Chondrocyte (in vitro differentiated cells): ENCODE measurements around the gene ASTN2. TPM values are rescaled to one million over a fixed set of nuclear protein-coding genes. Genes with fewer than 3 reads are reported as not detected.

Experiments
- DNase-seq: peaks from one replicate; pipeline ENCODE4 v3.0.0; 2021; ENCODE audit warnings: mixed read lengths, low spot score
- H3K27ac Mint-ChIP-seq: one replicate; pipeline ENCODE4 v1.8.0; 2021; ENCODE audit warnings: mild to moderate bottlenecking, moderate library complexity, mixed read lengths; ENCODE audit not compliant: unreplicated experiment
- H3K27me3 Mint-ChIP-seq: 2 replicates; pipeline ENCODE4 v1.8.0; 2021; ENCODE audit warnings: low read depth, mixed read lengths
- H3K36me3 Mint-ChIP-seq: 2 replicates; pipeline ENCODE4 v1.8.0; 2021; ENCODE audit warnings: low read depth, mixed read lengths
- H3K4me1 Mint-ChIP-seq: 2 replicates; pipeline ENCODE4 v1.8.0; 2021; ENCODE audit warnings: low read depth, mild to moderate bottlenecking, mixed read lengths
- H3K4me3 Mint-ChIP-seq: one replicate; pipeline ENCODE4 v1.8.0; 2021; ENCODE audit warnings: mild to moderate bottlenecking, moderate library complexity, mixed read lengths; ENCODE audit not compliant: unreplicated experiment
- H3K9me3 Mint-ChIP-seq: 2 replicates; pipeline ENCODE4 v1.8.0; 2021; ENCODE audit warnings: low read depth, mixed read lengths
- long read RNA-seq: library from polyadenylated mRNA; stranded (forward); transcript quantifications from one replicate; pipeline ENCODE4 v2.0.0, GENCODE V29; 2021
- total RNA-seq: library from RNA; stranded (reverse); gene quantifications from 3 replicates; pipeline ENCODE4 v1.2.1, GENCODE V29; 2021
- TF ChIP-seq, protein P1 (sequence below): fragments of 200-600 bp; sonication (generic); IDR thresholded peaks from 2 replicates; pipeline ENCODE4 v1.5.0; 2021; ENCODE audit warnings: antibody characterized with exemption, mild to moderate bottlenecking, moderate library complexity

The ASTN2 gene
- total RNA-seq, result 3.2 to 5.4 TPM (median 3.6 TPM) in 3 replicates
- long read RNA-seq, partial matches to known transcripts, result 0 of 20 reads
- long read RNA-seq, other reads (novel, unspliced or antisense), result 20 of 20 reads

GRCh38 chr9:117414906-117415331, at the start of gene ASTN2:
ASTN2 (minus strand) TSS chr9:117415057; CDS start chr9:117414938, 119 bp downstream.
- TF ChIP-seq, protein P1, sequence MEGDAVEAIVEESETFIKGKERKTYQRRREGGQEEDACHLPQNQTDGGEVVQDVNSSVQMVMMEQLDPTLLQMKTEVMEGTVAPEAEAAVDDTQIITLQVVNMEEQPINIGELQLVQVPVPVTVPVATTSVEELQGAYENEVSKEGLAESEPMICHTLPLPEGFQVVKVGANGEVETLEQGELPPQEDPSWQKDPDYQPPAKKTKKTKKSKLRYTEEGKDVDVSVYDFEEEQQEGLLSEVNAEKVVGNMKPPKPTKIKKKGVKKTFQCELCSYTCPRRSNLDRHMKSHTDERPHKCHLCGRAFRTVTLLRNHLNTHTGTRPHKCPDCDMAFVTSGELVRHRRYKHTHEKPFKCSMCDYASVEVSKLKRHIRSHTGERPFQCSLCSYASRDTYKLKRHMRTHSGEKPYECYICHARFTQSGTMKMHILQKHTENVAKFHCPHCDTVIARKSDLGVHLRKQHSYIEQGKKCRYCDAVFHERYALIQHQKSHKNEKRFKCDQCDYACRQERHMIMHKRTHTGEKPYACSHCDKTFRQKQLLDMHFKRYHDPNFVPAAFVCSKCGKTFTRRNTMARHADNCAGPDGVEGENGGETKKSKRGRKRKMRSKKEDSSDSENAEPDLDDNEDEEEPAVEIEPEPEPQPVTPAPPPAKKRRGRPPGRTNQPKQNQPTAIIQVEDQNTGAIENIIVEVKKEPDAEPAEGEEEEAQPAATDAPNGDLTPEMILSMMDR, result no peak
- H3K27me3 Mint-ChIP-seq, result peaks cover 36% of the 10 kb centered on the region
- H3K36me3 Mint-ChIP-seq, result no peaks in the 10 kb centered on the region
- H3K9me3 Mint-ChIP-seq, result no peaks in the 10 kb centered on the region
- DNase-seq, result no peak
- no peak within 1 kb of the TSS for H3K27ac Mint-ChIP-seq
- H3K4me3 Mint-ChIP-seq, result peak within 1 kb of the TSS; percentile 61
- H3K4me1 Mint-ChIP-seq, result peaks cover 3% of the 10 kb centered on the region

GRCh38 chr9:117462861-117463260, 48.0 kb upstream of the ASTN2 start:
- Mint-ChIP-seq H3K9me3 (no peaks in the 10 kb centered on the region), H3K4me1 (no peaks in the 10 kb centered on the region), H3K27me3 (peaks cover 3% of the 10 kb centered on the region), H3K4me3 (no peak overlapping the region), H3K27ac (no peak overlapping the region), H3K36me3 (no peaks in the 10 kb centered on the region)
- no peak for DNase-seq
- TF ChIP-seq, protein P1, result no peak

- no peak overlapping the region for H3K4me3 Mint-ChIP-seq
- H3K4me1 Mint-ChIP-seq, result no peaks in the 10 kb centered on the region
- DNase-seq, result no peak
- H3K9me3 Mint-ChIP-seq, result no peaks in the 10 kb centered on the region
- no peak overlapping the region for H3K27ac Mint-ChIP-seq
- peaks cover 3% of the 10 kb centered on the region for H3K27me3 Mint-ChIP-seq
- no peaks in the 10 kb centered on the region for H3K36me3 Mint-ChIP-seq
- TF ChIP-seq, protein P1, result no peak
Measured at GRCh38 chr9:117461386-117461785, 46.5 kb upstream of the ASTN2 start.

DNA sequence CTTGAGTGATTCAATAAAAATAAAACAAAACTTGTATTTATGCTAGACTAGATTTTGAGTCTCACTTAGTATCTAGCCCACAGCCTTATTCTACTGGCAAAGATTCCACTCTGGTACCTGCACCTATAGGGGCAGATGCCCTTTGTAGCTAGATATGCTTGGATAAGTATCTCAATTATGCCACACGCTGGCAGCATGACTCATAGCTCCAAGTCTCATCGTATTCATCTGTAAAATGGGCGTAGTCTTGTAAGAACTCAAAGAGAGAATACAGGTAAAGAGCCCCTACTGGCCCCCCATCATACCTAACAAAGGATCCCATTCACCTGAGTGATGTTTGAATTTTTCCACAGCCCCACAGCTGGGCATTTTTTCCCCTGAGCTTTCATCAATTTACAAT, 45.9 kb upstream of the ASTN2 start:
- DNase-seq, result no peak
- peaks cover under 1% of the 10 kb centered on the region for H3K27me3 Mint-ChIP-seq
- no peak overlapping the region for H3K4me3 Mint-ChIP-seq
- H3K9me3 Mint-ChIP-seq, result peaks cover 3% of the 10 kb centered on the region
- no peaks in the 10 kb centered on the region for H3K36me3 Mint-ChIP-seq
- TF ChIP-seq, protein P1, result no peak
- H3K27ac Mint-ChIP-seq, result no peak overlapping the region
- H3K4me1 Mint-ChIP-seq, result no peaks in the 10 kb centered on the region

DNA sequence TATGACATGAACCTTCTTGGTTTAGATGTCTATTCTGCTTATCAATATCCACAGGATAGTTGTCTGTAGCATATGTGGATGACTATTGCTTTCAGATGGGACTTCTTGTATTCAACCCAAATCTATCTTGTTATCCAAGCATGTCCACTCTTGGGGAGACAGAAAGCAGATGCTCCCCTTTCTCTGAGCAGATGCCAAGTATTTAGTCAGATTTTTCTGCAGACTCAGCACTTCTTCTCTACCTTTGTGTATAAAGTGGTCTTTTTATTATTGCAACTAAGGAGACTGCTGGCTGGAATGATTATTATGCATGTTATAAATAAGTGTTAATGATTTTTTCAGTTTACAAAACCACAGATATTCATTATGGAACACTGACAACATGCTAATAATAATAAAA, 45.1 kb upstream of the ASTN2 start:
- Mint-ChIP-seq H3K4me1 (no peaks in the 10 kb centered on the region), H3K4me3 (no peak overlapping the region), H3K9me3 (peaks cover 3% of the 10 kb centered on the region), H3K27ac (no peak overlapping the region), H3K36me3 (no peaks in the 10 kb centered on the region), H3K27me3 (no peaks in the 10 kb centered on the region)
- no peak for DNase-seq
- TF ChIP-seq, protein P1, result no peak
